Activated T-helper 9 cell treated with anti-CD3 and anti-CD28 coated beads, Interleukin-2, amount 50 U/mL, for 16 hours (primary cell): ENCODE measurements around the gene PACRGL.

Source experiments
- DNase-seq: peaks from one replicate; pipeline ENCODE4 v3.0.0-alpha.2; 2020; ENCODE audit warnings: low read depth

PACRGL gene

GRCh38 chr4:20700007-20700761 is at the start of gene PACRGL:
PACRGL (plus strand) TSS chr4:20700458; CDS start chr4:20704482, 4,024 bp downstream.
- DNase-seq, result peak; percentile 89

GRCh38 chr4:20652226-20652885 is 47.9 kb upstream of the PACRGL start:
- no peak for DNase-seq

- no peak for DNase-seq
Measured at GRCh38 chr4:20658456-20658855, 41.8 kb upstream of the PACRGL start.

DNA sequence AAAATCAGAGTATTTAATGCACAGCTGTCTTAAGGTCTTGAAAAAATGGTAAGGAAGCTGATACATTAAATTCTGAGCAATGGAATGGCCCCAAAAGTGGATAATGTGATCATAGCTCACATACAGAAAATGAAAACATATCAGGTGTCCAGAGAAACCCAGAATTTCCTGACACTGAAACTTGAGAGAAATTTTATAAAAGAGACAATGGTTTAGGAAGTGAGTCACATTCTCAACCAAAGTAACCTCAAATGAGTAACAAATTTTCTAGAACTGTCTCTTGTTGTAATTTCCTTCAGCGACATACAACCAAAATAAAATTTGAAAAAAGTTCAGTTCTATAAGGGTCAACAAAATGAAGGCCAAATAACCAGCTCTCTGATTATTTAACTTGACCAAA is 37.4 kb upstream of the PACRGL start:
- DNase-seq, result no peak

- DNase-seq, result no peak
Measured at GRCh38 chr4:20666012-20666860, 34.0 kb upstream of the PACRGL start.

GRCh38 chr4:20672262-20672661 is 28.0 kb upstream of the PACRGL start:
- DNase-seq, result no peak

DNA sequence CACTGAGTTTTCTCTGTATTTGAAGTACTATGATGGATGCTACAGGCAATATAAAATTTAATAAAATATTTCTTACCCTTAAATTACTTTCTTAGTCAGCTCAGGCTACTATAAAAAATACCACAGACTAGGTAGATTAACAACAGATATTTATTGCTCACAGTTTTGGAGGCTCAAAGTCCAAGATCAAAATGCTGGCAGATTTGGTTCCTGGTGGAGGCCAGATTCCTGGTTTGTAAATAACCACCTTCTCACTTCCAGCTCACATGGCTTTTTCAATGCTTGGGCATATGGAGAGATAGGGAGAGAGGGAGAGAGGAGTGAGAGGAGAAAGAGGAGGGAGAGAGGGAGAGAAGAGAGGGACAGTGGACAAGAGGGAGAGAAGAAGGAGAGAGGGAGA is 24.5 kb upstream of the PACRGL start:
- no peak for DNase-seq

- no peak for DNase-seq
Measured at GRCh38 chr4:20676501-20677197, 23.6 kb upstream of the PACRGL start.

GRCh38 chr4:20678400-20678799 is 21.9 kb upstream of the PACRGL start:
- DNase-seq, result no peak

DNA sequence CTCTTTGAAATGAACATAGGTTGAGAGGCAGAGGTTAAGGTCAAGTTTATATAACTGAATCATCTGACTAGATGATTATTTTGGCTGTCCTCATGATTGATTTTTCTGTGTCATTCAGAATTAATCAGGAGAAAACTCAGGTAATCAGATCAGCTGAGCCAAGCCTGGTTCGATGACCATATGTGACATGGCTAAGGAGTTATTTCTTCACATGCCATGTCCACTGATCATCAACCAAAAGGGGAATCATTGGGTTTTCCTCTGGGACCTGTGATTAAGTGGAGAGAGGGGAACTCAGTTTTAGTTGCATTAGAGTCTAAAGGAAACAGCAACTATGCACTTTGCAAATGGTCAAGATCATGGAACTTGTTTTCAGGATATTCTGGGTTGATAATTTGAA is 20.3 kb upstream of the PACRGL start:
- no peak for DNase-seq

DNA sequence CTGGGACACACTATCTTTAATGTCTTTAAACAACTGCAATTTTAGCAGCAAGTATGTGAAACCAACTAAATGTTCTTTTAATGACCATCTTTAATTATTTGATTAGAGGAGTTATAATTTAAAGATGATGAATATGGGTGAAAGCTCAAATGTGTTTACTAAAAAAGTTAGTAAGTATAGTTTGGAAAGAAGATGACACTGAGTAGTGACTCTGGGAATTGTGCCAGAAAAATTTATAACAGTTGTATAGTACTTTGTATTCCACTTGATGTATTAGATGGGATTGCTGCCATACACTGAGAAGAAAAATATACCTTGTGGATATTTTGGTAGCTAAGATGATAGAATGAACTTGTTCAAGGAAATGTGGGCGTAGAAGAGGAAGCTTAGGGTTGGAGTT is 19.5 kb upstream of the PACRGL start:
- no peak for DNase-seq

DNA sequence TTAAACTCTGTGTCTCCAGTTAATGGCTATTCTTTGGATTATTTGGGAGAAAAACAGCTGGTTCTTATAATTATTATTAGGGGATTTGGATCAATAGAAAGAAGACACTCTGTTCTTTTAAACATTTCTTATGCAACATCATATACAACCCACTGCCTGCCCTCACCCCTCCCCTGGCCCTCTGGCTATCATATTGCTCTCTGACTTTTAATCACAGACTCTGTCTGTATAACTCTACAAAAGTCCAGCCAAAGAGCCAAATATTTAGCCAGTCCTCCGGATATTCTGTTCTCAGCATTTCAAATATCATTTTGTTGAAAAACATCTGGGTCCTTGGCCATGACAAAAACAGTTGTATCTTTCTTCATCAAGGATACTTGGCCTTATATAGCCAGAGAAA is 19.0 kb upstream of the PACRGL start:
- DNase-seq, result no peak

DNA sequence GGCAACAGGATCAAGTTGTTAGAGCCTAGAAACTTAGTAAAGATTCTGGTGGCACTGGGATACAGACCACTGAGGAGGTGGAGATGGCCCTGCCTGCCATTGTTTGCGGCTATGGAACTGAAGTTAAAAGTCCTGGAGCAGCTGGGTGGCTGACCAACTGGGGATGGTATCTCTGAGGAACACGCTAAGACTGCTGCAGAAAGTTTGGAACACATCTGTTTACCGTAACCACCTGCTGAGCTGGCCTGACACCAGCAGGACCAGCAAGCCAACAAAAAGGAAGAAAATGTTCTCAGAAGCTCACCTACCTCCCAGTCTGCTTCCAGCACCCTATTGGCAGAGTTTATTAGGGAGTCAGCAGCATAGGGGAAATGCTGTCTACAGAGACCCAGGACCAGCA is 17.4 kb upstream of the PACRGL start:
- DNase-seq, result no peak

GRCh38 chr4:20683766-20684165 is 16.5 kb upstream of the PACRGL start:
- no peak for DNase-seq

- DNase-seq, result no peak
Measured at GRCh38 chr4:20684852-20685763, 15.2 kb upstream of the PACRGL start.

DNA sequence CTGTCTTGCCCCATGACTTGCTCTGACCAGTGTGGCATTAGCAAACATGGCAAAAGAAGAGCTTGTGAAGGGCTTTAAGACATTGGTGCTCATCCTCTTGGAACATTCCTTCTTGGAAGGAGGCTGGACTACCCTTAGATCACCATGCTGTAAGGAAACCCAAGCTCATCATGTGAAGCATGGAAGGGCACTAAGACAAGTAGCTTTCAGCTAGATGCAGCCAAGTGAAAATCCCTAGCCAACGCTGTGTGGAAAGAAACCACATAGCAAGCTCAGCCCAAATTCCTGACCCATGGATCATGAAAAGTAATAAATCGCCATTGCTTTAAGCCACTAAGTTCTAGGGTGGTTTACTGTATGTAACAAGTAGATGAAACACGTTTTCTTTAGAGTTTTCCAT is 12.4 kb upstream of the PACRGL start:
- DNase-seq, result no peak

DNA sequence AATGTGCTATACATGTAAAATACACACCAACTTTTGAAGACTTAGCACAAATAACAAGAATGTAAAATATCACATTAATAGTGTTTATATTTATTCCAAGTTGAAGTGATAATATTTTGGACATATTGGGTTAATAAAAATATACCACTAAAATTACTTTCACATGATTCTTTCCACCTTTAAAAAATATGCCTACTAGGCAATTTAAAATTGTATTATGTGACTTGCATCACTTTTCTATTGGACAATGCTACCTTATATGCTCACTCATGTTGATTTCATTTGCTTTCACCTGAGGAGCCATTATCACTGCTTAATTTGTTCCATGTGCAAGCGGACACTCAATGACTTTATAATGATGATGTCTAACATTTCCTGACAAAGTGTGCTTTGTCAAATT is 3.4 kb upstream of the PACRGL start:
- no peak for DNase-seq

DNA sequence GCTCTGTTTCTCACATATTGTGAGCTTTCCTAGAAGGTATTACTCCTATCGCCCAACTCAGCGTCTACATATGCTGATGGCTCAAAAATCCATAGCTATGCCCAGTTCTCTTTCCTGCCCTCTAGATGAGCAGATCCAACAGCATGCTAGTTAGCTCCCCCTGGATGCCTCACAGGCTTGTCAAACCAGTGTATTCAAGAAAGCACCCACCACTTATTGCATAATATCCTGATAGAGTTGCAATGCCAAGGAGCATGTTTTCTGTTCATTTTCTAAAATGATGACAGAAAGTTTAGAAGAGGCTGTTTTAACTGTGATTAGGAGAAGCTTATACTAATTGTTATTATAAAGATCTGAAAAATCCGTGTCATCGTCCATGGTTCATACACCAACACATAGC is 1.9 kb upstream of the PACRGL start:
- no peak for DNase-seq

- DNase-seq, result no peak
Measured at GRCh38 chr4:20698820-20699219, 1.4 kb upstream of the PACRGL start.

DNA sequence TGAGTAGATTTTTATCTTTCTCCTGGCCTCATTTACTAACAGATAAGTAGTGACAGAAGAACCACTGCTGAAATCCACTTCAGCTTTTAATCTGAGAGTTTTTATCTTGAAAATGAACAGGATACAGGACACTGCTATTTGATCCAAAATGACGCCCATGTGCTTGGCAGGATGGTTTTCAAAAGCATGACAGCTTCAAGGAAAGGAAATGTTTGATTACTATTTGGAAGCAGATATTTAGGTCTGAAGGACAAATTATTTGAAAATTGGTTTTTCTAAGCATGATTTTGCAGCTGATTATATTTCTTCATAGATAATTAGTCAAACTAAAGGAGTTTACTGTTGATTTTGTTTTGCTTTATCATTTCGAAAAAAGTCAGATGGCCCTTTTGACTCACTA is 11.1 kb downstream of the PACRGL start:
- no peak for DNase-seq

- no peak for DNase-seq
Measured at GRCh38 chr4:20723019-20723418, 22.8 kb downstream of the PACRGL start.
